Fibroblast of lung (primary cell): ENCODE results near the gene C19orf44. TPM values are rescaled to one million over a fixed set of nuclear protein-coding genes. Genes with fewer than 3 reads are reported as not detected.

Experiments
- DNase-seq, 2 donors: peaks; one replicate each; pipeline versions ENCODE4 v3.0.0 to v3.0.0-alpha.2; 2010; ENCODE audit warnings: low read depth in 2 of 2
- H2AFZ ChIP-seq: 2 replicates; pipeline ENCODE4 v1.5.1; 2012; ENCODE audit warnings: low read length, control low read depth, inconsistent platforms
- H3K27ac ChIP-seq: 2 replicates; pipeline ENCODE4 v1.5.1; 2011; ENCODE audit warnings: low read length, control low read depth; ENCODE audit not compliant: insufficient read depth
- H3K27me3 ChIP-seq: 2 replicates; pipeline ENCODE4 v1.5.1; 2011; ENCODE audit warnings: mild to moderate bottlenecking, low read length; ENCODE audit not compliant: control insufficient read depth, insufficient read depth
- H3K36me3 ChIP-seq: 2 replicates; pipeline ENCODE4 v1.5.1; 2011; ENCODE audit warnings: low read length; ENCODE audit not compliant: control insufficient read depth, insufficient read depth
- H3K4me1 ChIP-seq: 2 replicates; pipeline ENCODE4 v1.5.1; 2011; ENCODE audit warnings: low read length; ENCODE audit not compliant: control insufficient read depth, insufficient read depth; ENCODE audit errors: extremely low read depth
- H3K4me2 ChIP-seq: 2 replicates; pipeline ENCODE4 v1.5.1; 2011; ENCODE audit warnings: low read length, control low read depth; ENCODE audit not compliant: insufficient read depth; ENCODE audit errors: extremely low read depth
- H3K4me3 ChIP-seq, 4 experiments: fragments of 200-600 bp in 1 of 4; sonication (generic) in 1 of 4; replicated peaks in 1 of 4; 2 replicates each; pipeline ENCODE4 v1.5.1; 2011 to 2016; ENCODE audit warnings: low read length in 4 of 4, low read depth in 3 of 4, mild to moderate bottlenecking in 3 of 4, control low read depth in 2 of 4, inconsistent platforms in 1 of 4, mixed read lengths in 1 of 4; ENCODE audit not compliant: insufficient read depth in 1 of 4; ENCODE audit errors: control extremely low read depth in 1 of 4
- H3K79me2 ChIP-seq: 2 replicates; pipeline ENCODE4 v1.5.1; 2012; ENCODE audit warnings: mild to moderate bottlenecking, low read length, inconsistent platforms; ENCODE audit not compliant: control insufficient read depth, insufficient read depth
- H3K9ac ChIP-seq: 2 replicates; pipeline ENCODE4 v1.5.1; 2011; ENCODE audit warnings: mild to moderate bottlenecking, low read length, control low read depth; ENCODE audit not compliant: insufficient read depth
- H3K9me3 ChIP-seq: 2 replicates; pipeline ENCODE4 v1.5.1; 2012; ENCODE audit warnings: low read depth, low read length; ENCODE audit not compliant: control insufficient read depth, insufficient read depth
- H4K20me1 ChIP-seq: 2 replicates; pipeline ENCODE4 v1.5.1; 2011; ENCODE audit warnings: low read length; ENCODE audit not compliant: control insufficient read depth, insufficient read depth; ENCODE audit errors: extremely low read depth
- CTCF ChIP-seq, 2 donors: IDR thresholded peaks in 1 of 2; conservative IDR thresholded peaks in 1 of 2; 1 replicate in 1 of 2; 2 replicates in 1 of 2; pipeline ENCODE4 v1.5.1; 2011 to 2012; ENCODE audit warnings: low read length in 2 of 2, control low read depth in 1 of 2, inconsistent platforms in 1 of 2, low read depth in 1 of 2, mild to moderate bottlenecking in 1 of 2
- EZH2 ChIP-seq: IDR thresholded peaks from 2 replicates; pipeline ENCODE4 v1.5.1; 2012; ENCODE audit warnings: low read length, control low read depth, mild to moderate bottlenecking; ENCODE audit errors: missing control alignments
- polyA plus RNA-seq, 2 donors: library from polyadenylated mRNA; depleted of rRNA in 1 of 2; stranded (reverse) in 1 of 2; unstranded in 1 of 2; fragments of >200 nt; gene quantifications; 2 replicates each; pipeline ENCODE4 v1.2.1, GENCODE V29; 2011 to 2012; ENCODE audit warnings: missing spikeins in 1 of 2
- total RNA-seq: library from RNA; depleted of rRNA; stranded (reverse); fragments of >200 nt; gene quantifications from 2 replicates; pipeline ENCODE4 v1.2.1, GENCODE V29; 2014

C19orf44 gene
- total and polyA plus RNA-seq, 2 donors (not counting 1 experiment from before 2014, with no cell fraction given): 2.9 to 3.6 TPM

- DNase-seq: no peak
- Histone ChIP-seq H3K4me1 (peaks cover 24% of the 10 kb centered on the region), H2AFZ (no peak overlapping the region), H3K27ac (no peak overlapping the region), H4K20me1 (peaks cover 1% of the 10 kb centered on the region), H3K36me3 (no peaks in the 10 kb centered on the region), H3K79me2 (peaks cover 62% of the 10 kb centered on the region), H3K4me3 (no peak overlapping the region), H3K4me2 (no peak overlapping the region), H3K9me3 (no peaks in the 10 kb centered on the region), H3K9ac (no peak overlapping the region), H3K27me3 (no peaks in the 10 kb centered on the region)
- TF ChIP-seq EZH2: no peak
- no peak for TF ChIP-seq CTCF (conservative IDR thresholded peaks at IDR 0.05 in 1 of 2, IDR thresholded peaks at IDR 0.05 in 1 of 2; ENCODE audit: low read depth in 1 of 2, low read length in 2 of 2)
Observed at GRCh38 chr19:16455489-16455888, 40.7 kb upstream of the C19orf44 start.

GRCh38 chr19:16456652-16457194 lies 39.5 kb upstream of the C19orf44 start:
- Histone ChIP-seq H3K4me2 (peak overlapping the region; percentile 45), H3K36me3 (no peaks in the 10 kb centered on the region), H3K9me3 (no peaks in the 10 kb centered on the region), H2AFZ (no peak overlapping the region), H3K79me2 (peaks cover 63% of the 10 kb centered on the region), H3K4me1 (peaks cover 24% of the 10 kb centered on the region), H3K27me3 (no peaks in the 10 kb centered on the region), H3K4me3 (no peak overlapping the region), H4K20me1 (peaks cover 1% of the 10 kb centered on the region), H3K9ac (no peak overlapping the region), H3K27ac (peak overlapping the region; percentile 41)
- TF ChIP-seq CTCF (conservative IDR thresholded peaks at IDR 0.05 in 1 of 2, IDR thresholded peaks at IDR 0.05 in 1 of 2; ENCODE audit: low read depth in 1 of 2, low read length in 2 of 2) (no peak), EZH2 (no peak)
- no peak for DNase-seq

- H3K27me3 ChIP-seq: no peaks in the 10 kb centered on the region
- no peak overlapping the region for H3K9ac ChIP-seq
- peak overlapping the region; percentile 41 for H3K27ac ChIP-seq
- H3K4me2 ChIP-seq: peak overlapping the region; percentile 72
- peaks cover 24% of the 10 kb centered on the region for H3K4me1 ChIP-seq
- peak overlapping the region in 2 of 4 experiments; percentile 9 to 25 for H3K4me3 ChIP-seq
- H3K79me2 ChIP-seq: peaks cover 66% of the 10 kb centered on the region
- peak; percentile 56 to 61 for DNase-seq
- H3K36me3 ChIP-seq: no peaks in the 10 kb centered on the region
- no peaks in the 10 kb centered on the region for H3K9me3 ChIP-seq
- H4K20me1 ChIP-seq: peaks cover 1% of the 10 kb centered on the region
- TF ChIP-seq CTCF (conservative IDR thresholded peaks at IDR 0.05 in 1 of 2, IDR thresholded peaks at IDR 0.05 in 1 of 2; ENCODE audit: low read depth in 1 of 2, low read length in 2 of 2) (no peak), EZH2 (no peak)
- H2AFZ ChIP-seq: peak overlapping the region; percentile 54
Observed at GRCh38 chr19:16457195-16457953, 38.8 kb upstream of the C19orf44 start.
